ENCODE results near the gene MPP3.
A peak's percentile ranks its signal among the peaks of the same experiment; 100 is the strongest.
"Not testable (repeated sequence)": the region's sequence is repeated elsewhere in the genome, so short reads cannot be mapped to it uniquely, and the experiment has no call there.

Gene MPP3

DNA sequence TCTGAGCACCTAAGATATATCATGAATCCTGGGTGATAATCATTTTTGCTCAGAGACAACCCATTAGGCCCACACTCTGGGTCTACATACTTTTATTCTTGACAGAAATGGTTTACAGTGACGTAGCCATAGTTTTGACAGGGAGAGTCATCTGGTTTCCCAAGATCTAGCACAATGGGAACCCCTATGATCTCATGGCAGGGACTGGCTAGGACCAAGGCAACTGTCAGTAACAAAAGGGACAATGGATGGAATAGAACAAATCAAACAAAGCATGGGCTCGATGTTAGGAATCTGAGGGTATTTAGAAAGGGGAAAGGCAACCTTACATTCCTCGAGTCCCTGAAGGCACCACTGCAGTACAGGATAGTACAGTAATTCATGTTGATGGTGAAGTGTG lies 32.2 kb downstream of the MPP3 start:
- no peak for DNase-seq

DNA sequence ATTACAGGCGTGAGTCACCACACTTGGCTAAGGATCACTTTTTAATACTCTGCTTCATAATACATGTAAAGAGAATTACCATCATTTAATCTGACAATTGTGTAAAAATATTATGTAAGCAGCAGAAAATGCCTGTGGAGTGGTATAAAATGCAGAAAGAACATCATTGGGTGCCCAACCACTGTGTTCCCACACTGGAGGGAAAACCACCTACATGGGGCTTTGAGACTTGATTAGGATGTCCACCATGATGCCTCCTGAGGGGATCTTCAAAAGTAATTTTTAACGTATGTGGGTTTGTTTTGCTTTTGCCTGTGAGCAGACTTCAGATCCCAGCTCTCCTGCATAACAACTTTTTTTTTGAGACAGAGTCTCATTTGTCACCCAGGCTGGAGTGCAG lies 33.9 kb downstream of the MPP3 start:
- no peak for DNase-seq

DNA sequence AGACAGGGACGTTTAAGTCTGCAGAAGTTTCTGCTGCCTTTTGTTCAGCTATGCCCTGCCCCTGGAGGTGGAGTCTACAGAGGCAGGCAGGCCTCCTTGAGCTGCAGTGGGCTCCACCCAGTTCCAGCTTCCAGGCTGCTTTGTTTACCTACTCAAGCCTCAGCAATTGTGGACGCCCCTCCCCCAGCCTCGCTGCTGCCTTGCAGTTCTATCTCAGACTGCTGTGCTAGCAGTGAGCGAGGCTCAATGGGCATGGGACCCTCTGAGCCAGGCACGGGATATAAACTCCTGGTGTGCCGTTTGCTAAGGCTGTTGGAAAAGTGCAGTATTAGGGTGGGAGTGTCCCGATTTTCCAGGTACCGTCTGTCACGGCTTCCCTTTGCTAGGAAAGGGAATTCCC lies 34.9 kb downstream of the MPP3 start:
- DNase-seq, result not testable (repeated sequence)

DNA sequence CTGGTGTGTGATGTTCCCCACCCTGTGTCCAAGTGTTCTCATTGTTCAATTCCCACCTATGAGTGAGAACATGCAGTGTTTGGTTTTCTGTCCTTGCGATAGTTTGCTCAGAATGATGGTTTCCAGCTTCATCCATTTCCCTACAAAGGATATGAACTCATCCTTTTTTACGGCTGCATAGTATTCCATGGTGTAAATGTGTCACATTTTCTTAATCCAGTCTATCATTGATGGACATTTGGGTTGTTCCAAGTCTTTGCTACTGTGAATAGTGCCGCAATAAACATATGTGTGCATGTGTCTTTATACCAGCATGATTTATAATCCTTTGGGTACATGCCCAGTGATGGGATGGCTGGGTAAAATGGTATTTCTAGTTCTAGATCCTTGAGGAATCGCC lies 40.3 kb downstream of the MPP3 start:
- DNase-seq, result not testable (repeated sequence)

DNA sequence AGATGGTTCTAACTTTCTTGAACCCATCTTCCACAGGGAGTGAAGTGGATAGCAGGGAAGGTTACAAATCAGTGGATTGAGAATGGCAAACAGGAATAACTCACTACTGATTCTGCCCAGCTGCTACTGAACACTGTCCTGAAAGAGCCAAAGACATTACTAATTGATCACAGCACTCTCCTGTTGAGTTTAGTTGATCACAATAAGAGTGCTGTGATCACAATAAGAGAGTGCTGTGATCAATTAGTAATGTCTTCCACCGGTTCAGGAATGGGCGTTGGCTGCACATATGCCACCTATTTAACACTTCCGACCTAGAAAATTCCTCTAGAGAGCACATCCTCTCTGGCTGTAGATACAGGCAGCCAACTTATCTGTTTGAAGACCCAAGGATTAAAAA lies 41.4 kb downstream of the MPP3 start:
- no peak for DNase-seq

DNA sequence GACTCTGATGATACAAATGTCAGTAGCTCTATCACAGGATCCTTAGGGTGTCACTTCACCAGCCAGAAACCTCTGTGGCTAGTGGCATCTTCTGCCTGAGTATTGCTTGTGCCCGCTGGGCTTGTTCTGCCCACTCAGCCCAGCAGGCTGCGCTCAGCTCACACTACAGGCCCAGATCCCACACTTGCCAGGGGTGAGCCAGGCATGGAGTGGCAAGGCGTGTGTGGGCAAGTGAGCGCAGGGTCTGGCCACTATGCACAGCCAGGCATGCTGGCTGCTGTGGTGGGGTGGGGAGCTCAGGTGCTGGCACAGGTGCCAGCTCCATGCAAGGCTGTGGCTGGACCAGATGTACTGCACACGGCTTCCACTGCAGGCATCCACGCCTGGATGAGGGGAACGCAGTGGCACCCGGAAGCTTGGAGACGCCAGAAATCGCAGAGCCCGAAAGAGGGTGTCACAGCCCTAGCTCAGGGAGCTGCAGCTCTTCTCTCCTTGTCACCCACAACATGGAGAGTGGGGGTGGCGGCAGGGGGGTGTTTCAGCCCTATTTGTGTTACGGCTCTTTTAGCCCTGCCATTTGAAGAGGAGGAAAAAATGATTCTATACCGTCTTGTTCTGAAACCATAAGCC lies 42.5 kb downstream of the MPP3 start:
- no peak for DNase-seq

DNA sequence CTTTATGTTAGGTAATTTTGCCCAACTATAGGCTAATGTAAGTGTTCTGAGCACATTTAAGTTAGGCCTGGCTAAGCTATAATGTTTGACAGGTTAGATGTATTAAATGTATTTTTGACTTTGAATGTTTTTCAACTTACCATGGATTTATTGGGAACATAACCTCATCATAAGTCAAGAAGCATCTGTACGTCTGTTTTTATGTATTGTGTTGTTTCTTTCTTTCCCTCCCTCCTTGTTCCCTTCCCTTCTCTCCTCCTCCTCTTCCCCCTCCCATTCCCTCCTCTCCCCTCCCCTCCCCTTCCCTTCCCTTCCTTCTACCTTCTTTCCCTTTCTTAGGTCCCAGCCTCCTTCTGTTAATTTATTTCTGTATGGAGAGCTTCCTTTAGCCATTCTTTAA lies 43.5 kb downstream of the MPP3 start:
- no peak for DNase-seq

DNA sequence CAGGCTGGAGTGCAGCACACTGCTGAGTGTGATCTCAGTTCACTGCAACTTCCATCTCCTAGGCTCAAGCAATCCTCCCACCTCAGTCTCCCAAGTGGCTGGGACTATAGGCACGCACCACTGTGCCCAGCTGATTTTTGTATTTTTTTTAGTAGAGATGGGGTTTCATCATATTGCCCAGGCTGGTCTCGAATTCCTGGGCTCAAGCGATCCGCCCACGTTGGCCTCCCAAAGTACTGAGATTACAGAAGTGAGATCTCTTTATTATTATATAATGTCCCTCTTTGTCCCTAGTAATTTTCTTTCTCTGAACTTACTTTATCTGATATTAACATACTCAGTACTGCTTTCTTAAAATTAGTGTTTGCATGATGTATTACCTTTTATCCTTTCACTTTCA lies 44.4 kb downstream of the MPP3 start:
- DNase-seq, result no peak

DNA sequence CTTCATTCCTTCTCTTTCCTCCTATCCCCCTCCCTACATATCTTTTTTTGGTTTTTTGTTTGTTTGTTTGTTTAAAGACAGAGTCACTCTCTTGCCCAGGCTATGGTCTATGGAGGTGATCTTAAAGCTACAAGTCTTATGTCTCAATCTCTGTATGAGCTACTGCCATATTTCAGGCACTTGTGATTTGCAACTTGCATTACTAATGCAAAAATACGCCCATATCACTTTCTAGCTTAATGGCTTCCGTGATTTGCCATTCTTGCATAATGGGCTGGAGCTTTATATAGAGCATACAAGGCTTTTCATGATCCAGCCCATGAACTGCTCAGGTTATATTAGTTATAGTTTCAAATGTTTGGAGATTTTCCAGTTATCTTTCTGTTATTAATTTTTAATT lies 45.2 kb downstream of the MPP3 start:
- no peak for DNase-seq

DNA sequence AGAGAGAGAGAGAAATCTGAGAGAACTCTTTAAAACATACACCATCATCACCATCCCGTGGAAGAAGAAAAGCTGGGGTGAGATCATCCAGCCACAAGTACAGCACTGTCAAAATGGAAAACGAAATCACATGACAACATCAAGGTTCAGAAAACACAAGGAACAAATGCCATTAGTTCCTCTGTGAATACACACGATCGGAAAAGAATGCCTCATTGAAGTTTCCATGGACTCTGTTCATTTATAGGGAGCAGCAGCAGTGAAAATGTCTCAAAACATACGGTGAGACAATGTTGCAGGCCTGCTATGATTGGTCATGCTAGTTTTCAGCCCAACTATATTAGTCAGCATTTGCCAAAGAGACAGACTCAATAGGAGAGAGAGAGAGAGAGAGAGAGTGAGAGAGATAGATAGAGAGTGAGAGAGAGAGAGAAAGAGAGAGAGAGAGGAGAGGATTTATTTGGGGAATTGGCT lies 48.3 kb downstream of the MPP3 start:
- no peak for DNase-seq

DNA sequence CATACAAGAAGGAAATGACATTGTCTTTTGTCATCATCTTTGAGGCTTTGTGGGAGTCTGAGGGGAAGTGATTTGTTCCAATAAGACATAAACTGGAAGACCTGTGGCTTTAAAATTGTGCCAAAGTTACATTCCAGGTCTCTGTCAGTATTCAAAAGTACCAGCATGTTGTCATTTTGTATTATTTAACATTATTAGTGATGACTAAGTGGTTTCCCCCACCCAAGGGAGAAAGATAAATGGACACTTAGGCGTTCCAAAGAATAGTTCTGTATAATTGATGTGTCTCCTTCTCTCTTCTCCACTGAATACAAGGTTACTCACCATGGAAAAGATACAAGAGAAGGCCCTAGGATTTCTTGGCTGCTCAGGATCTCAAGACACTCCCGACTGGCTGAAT lies 48.9 kb downstream of the MPP3 start:
- DNase-seq, result no peak

DNA sequence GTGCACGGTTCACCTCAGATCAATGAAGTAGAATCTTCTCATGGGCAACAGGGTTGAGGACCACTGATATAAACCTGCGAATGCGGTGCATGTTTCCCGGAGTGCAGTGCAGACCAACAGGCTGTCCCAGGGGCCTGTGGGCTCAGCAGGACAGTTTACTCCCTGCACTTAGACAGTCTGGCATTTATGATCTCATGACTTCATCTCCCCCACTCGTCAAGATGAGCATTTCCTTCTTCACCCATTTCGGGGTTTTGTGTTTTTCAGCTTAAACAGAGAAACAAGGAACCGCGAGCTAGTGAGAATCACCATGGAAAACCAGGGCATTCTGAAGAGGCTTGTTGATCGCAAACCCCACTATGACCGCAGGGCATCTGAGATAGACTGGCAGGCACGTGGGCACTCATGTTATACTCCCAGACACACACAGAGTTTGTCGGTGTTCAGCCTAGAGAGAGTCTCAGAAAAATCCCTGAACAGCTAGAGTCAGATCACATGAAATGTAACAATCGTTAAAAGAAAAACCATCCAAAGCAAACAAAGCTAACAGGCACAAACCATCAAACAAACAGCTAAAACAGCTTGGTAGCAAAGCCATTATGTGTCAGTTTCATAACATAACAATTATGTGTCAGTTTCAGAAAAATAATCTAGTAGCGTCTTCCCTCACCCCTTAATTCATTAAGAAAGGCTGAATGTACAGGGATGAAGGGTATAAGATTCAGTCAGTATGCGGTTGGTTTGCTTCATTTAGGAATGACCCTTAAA lies 49.8 kb downstream of the MPP3 start:
- no peak for DNase-seq

DNA sequence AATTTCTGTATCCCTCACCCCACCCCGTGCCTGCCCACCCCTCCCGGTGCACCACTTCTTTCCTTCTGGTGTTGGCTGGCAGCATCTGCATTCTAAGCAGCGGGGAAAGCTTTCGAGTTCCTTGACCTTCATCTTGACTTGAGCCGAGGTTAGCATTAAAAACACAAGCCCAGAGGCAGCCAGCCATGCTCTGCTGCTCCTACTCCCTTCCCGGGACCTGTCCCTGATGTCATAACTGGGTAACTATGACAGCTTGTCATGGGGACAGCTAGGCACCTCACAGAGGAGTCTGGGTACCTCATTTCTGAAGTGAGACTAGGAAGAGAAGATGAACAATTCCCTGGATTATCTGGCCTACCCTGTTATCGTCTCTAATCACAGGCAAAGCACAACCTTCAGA lies 52.8 kb downstream of the MPP3 start, which contains the start of gene CFAP97D1:
Gene CFAP97D1 (plus strand): TSS at position 301 of the 400 bp plus-strand sequence. CDS start 28 bp downstream, at position 329.
- no peak for DNase-seq

DNA sequence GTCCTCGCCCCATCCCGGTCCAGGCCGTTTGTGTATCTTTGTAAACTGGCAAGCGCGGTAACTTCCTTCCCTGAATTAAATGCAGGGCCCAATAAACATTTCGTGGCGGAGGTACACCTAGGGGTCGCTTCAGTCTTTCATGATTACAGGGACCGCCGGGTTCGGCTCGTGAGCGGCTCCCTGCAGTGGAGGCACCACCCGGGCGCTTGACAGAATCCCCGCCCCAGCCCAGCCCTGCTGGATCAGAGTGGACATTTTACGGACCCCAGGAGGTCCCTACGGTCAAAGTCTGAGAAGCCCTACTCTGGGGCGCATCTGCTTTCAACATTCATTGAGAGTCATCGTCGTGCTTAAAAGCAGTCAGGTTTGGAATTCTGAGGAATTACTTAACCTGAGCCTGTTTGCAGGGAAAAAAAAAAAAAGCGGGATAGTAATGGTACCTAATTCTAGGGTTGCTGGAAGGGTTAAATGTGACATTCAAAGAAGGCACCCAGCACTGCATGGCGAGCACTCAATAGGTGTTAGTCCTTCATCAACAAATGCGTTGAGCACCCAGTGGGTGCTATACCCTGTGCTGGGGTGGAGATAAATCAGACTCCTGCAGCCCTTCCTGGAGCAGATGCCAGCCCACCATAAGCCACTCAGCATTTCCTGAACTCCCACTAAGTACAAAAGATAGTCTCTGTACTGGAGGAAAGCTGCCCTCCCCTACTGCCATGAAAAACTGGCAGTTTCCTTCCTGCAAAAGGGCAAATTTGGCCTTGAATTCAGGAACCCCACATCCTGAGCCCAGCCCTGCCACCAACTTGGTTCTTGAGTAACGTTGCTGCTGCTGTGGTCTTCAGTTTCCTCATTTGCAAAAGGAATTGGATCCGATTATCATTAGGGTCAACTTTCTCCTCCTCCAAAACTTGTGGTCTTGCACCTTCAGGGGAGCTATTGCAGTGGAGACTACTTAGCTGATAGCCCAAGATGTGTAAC lies 53.5 kb downstream of the MPP3 start:
- DNase-seq, result no peak

DNA sequence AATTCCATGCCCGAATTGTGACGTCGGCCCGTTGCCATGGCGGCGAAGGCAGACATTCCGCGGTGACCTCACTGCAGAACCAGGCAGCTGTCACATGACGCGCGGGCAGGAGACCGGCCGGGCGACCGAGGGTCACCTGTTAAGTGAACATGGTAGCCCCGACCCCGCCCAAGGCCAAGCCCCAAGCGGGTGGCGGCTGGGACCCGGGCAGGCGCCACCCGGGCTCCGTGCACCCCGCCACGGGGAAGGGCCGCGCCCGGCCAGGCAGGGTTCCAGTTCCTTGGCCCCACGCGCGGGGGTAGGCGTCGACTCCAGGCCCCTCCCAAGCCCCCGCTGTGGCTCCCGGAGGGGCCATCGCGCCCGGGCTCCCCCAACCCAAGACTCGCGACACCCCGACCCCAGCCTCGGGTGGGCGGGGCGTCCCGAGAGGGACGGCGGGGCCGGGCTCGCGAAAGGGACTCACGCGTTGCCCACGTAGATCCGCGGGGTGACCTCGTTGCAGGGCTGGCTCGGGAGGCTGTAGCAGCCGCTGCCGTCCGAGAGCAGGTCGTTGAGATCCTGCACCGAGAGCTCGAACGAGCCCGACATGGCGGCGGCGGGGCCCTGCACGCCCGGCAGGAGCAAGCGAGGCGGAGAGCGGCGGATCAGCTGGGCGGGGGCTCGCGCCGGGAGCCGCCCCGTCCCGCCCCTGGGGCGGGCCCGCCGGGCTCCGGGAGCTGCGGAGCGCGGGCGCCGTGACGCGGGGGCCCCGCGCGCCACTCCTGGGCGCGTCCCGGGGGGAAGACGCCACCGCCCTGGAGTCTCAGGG lies 54.4 kb downstream of the MPP3 start, which contains the start of gene DUSP3:
Gene DUSP3 (minus strand): TSS at position 641 of the 808 bp plus-strand sequence. CDS start 53 bp downstream, at position 588.
- peak; percentile 58 to 74 for DNase-seq

DNA sequence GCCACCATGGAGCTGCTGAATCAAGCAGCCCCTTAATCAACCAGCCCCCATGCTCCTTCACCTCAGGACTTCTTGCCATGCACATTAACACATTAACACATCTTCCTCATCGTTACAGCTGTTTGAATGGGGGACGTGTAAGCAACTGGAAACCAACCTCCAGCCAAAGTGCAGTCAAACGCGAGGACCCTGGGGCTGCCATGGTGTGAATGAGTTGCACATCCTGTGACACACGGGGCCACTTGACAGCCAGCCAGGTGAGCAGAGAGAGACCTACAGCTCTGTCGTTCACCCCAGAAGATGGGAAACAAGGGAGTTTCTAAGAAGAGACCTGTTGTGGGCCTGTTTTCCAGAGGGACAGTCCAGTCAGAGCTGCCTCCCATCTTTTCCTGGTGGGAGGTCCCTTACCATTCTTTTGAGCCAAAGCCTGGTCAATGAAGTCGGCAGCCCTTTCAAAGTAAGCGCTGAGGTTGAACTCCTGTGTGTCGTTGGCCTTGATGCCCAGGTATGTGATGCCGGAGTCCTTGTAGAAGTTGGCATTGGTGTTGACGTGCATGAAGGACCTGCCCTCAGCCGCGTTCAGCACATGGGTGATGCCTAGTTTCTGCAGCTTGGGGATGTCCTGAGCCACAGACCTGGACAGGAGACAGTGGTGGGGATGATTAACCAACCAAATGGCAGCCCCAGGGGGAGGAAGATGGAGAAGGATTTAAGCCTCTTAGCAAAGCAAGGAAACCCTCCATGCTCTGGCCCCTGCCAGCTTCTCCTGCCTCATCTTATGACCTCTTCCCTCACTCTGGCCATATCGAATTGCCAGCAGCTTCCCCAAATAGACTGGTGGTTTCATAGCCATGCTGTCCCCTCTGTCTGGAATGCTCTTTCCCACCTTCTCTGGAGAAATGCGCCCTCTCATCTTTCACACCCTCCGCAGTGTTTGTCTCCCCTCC lies 58.4 kb downstream of the MPP3 start:
- DNase-seq, result no peak

DNA sequence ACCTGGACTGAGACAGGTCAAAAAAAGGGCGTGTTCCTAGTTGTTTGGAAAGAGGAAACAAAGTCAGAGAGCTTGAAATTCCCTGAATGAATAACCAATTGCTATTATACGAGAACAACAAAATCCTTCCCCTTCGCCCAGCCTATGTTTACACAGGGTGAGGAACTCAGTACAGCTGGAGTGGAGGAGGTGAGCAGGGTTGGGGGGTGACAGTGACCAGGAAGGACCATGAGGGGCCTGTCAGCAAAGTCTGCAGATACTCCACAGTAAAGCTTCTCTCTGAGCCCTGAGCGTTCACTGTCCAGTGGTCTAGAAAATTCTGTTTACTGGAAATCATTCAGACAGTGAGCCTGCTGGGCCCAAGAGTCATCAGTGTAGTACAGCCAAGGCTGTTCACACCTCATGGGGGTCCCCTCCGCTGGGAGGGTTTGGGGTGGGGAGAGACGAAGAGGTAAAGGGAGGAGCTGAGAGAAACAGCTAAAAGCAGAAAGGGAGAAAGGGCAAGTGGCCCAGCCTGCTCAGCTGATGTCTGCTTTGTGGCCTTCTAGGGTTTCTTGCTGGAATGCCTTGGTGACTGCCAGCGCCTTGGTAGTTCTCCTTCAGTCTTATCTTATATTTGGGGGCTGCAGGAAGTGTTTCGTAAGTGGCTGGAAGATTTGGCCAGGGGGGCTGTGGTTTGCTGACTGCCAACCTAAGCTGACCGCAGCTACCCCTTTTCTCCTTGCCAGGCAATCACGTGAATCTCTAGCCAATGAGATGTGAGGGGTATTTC lies 59.9 kb downstream of the MPP3 start:
- DNase-seq, result no peak

DNA sequence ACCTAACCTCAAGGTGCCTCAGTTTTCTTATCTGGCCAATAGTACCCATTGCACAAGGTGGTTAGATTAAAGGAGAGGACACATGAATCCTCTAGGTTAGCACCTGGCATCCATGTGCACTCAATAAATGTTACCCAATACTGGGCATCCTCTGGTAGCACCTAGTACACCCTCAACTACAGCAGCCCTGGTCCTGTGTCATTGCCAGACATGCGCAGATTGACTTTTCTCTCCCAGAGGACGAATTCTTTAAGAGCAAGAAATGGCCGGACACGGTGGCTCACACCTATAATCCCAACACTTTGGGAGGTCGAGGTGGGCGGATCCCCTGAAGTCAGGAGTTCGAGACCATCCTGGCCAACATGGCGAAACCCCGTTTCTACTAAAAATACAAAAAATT lies 61.5 kb downstream of the MPP3 start:
- DNase-seq, result no peak

DNA sequence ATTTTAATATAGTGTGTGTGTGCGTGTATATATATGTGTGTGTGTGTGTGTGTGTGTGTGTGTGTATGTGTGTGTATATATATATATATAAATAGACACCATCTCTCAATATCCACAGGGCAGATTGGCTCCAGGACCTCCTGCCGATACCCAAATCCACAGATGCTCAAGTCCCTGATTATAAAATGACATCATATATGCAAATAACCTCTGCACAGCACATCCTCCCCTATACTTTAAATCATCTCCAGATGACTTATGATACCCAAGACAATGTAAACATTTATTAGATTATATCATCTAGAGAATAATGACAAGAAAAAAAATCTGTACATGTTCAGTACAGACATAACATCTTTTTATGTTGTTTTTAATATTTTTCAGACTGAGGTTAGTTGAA lies 62.0 kb downstream of the MPP3 start:
- DNase-seq, result no peak

DNA sequence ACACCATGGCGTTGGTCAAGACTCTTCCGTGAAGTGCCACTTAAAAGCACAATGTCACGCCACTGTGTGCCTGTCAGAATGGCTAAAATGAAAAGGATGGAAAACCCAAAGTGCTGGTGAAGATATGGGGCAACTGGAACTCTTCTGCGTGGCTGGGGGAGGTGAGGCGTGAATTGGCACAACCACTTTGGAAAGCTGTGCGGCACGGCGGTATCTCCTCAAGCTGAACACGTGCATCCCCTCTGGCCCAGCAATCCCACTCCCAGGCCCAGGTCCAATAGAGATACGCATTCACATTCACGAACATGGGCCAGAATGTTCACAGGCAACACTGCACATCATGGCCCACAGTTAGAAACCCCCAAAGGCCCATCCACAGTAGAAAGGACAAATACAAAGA lies 63.1 kb downstream of the MPP3 start:
- DNase-seq, result no peak

Measured in stimulated activated CD4-positive, alpha-beta T cell treated with anti-CD3 and anti-CD28 coated beads, Interleukin-2, amount 100 ng/mL, for 48 hours (primary cell).